RWPE1 (cell line): ENCODE measurements around the gene PITPNC1.

Source experiments
- CTCF ChIA-PET: fragments of 350-600 bp; sonication (Branson Sonifier 250); formaldehyde crosslinking; extraction: SDS; loops from one replicate; lab custom pipeline; 2021; lab: Yijun Ruan, JAX
- POLR2A ChIA-PET: fragments of 400-600 bp; formaldehyde crosslinking; extraction: SDS; loops from one replicate; lab custom pipeline; 2020; ENCODE audit warnings: antibody characterized with exemption; ENCODE audit not compliant: low non-redundant PET; lab: Yijun Ruan, JAX
- DNase-seq: peaks from one replicate; pipeline ENCODE4 v3.0.0; 2012; ENCODE audit warnings: low spot score
- H3K27ac ChIP-seq: fragments of 450-650 bp; 2 replicates; pipeline ENCODE4 v1.5.1; 2017
- CTCF ChIP-seq: fragments of 450-650 bp; conservative IDR thresholded peaks from 2 replicates; pipeline ENCODE4 v1.5.1; 2017; ENCODE audit warnings: low read depth, mild to moderate bottlenecking

The PITPNC1 gene

DNA sequence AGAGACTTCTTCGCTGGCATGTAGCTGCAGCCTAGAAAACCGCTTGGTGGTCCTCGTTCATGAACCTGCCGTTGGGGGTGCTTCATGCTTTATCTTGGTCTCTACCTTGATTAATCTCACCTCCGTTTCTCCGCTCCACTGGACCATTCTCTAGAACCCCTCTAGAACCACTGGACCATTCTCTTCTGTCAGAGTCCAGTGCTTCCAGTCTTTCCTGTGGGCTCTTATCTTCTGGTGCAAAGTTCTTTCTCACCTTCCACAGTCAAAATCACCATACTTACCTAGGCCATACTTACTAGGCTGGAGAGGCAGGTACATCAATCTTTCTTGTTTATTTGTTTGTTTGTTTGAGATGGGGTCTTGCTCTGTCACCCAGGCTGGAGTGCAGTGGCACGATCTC is 71.4 kb downstream of the PITPNC1 start:
- CTCF ChIA-PET: no interaction called here
- POLR2A ChIA-PET: no interaction called here
- no peak overlapping the region for H3K27ac ChIP-seq
- no peak for DNase-seq
- TF ChIP-seq CTCF: no peak

DNA sequence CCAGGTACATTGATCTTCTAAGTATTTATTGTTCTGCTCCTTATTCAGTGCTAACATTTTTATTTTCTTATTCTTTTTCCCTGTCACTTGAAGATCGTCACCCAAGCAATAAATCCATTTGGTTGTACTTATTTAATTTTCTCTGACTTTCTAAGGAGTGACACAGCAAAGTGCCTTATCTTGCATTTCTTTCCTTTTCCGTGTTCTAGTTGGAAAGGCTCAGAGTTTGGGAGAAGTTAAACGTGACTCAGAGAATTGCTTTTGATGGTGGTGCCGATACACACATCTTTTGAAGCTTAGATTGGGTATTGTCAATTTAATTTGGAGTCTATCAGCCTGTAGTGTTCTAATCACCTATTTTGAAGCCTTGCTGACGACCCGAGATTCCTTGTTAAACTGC is 72.0 kb downstream of the PITPNC1 start:
- ChIA-PET POLR2A (no interaction called here), CTCF (no interaction called here)
- no peak for TF ChIP-seq CTCF
- H3K27ac ChIP-seq: no peak overlapping the region
- DNase-seq: no peak

GRCh38 chr17:67449845-67450755 is 73.0 kb downstream of the PITPNC1 start:
- no peak overlapping the region for H3K27ac ChIP-seq
- no peak for DNase-seq
- ChIA-PET CTCF (interaction anchor here (1.2 kb wide), 1 partner anchor 26 kb away, joined by 3 read pairs; no protein-coding TSS in a partner anchor), POLR2A (no interaction called here)
- TF ChIP-seq CTCF: no peak

DNA sequence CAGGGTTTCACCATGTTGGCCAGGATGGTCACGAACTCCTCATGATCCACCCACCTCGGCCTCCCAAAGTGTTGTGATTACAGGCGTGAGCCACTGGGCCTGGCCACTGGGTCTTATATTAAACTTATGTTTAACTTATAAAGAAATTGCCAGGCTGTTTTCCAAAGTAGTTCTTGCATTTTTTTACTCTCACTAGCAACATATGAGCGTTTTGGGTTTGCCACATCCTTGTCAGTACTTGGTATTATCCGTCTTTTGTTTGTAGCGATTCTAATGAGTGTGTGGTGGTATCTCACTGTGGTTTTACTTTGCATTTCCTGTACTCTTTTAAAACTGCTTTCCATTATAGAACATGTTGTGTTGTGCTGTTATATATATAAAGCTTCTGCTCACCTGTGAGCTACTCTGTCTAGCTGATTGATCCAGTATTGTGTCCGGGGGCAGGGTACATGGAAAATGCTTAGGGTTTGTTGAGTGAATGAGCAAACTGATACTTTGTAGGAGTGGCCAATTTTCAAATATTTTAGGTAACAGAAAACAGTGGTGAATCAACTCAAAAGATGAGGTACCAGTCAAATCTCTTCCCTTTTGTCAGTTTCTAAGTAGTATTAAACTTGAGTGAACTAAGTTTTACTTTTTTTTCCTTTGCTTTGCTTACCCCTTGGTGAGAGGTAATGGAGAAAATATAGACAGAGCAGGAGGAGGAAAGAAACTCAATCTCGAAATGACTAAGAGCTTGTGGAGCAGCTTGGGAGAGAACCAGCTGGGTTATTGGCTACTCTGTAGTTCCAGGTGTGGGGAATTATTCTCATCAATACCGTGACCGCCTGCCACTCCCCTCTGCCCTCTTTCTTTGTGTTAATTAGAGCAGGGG is 75.8 kb downstream of the PITPNC1 start:
- ChIA-PET CTCF (no interaction called here), POLR2A (no interaction called here)
- no peak overlapping the region for H3K27ac ChIP-seq
- no peak for DNase-seq
- TF ChIP-seq CTCF: no peak

DNA sequence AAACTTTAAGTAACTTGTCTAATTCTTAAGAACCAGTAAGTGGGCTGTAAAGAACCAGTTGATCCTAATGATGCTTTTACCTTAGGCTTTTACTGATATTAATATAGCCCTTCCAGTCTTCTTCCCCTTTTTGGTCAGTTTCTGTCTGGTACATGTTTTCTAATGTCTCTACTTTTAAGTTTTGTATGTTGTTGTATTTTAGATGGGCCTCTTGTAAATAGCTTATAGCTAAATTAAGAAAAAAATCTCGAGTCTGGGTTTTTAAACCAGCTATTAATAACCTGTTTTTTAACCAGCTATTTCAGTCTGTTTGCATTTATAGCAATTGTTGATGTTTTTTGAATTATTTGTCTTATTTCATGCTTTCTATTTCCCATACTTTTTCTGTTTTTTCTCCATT is 79.0 kb downstream of the PITPNC1 start:
- TF ChIP-seq CTCF: no peak
- ChIA-PET POLR2A (no interaction called here), CTCF (no interaction called here)
- no peak for DNase-seq
- no peak overlapping the region for H3K27ac ChIP-seq

GRCh38 chr17:67456889-67457288 is 79.8 kb downstream of the PITPNC1 start:
- no peak for TF ChIP-seq CTCF
- no peak overlapping the region for H3K27ac ChIP-seq
- ChIA-PET POLR2A (no interaction called here), CTCF (interaction anchor here (0.5 to 0.7 kb wide), 2 partner anchors 19 to 20 kb away, joined by 3 read pairs; no protein-coding TSS in a partner anchor)
- no peak for DNase-seq
